Calu3 (cell line): ENCODE measurements around the gene CALR. TPM values are rescaled to one million over a fixed set of nuclear protein-coding genes. Genes with fewer than 3 reads are reported as not detected.

Experiments
- BruUV-seq: library from RNA; stranded (reverse); fragments of 400-500 nt; replicated peaks from 2 replicates; lab custom pipeline; 2021; lab: Mats Ljungman, UMichigan
- CTCF ChIA-PET: fragments of 300-600 bp; sonication (Branson Sonifier 250); formaldehyde crosslinking; loops from one replicate; lab custom pipeline; 2022; ENCODE audit warnings: antibody characterized with exemption; lab: Charles Lee
- DNase-seq: peaks from one replicate; pipeline ENCODE4 v3.0.0; 2022
- H3K27ac Mint-ChIP-seq: one replicate; pipeline ENCODE4 v1.8.0; 2022; ENCODE audit warnings: mixed read lengths; ENCODE audit not compliant: unreplicated experiment
- H3K27me3 Mint-ChIP-seq: one replicate; pipeline ENCODE4 v1.8.0; 2022; ENCODE audit warnings: mixed read lengths; ENCODE audit not compliant: unreplicated experiment
- H3K36me3 Mint-ChIP-seq: one replicate; pipeline ENCODE4 v1.8.0; 2022; ENCODE audit warnings: mild to moderate bottlenecking, moderate library complexity, mixed read lengths; ENCODE audit not compliant: insufficient read depth, unreplicated experiment
- H3K4me1 Mint-ChIP-seq: one replicate; pipeline ENCODE4 v1.8.0; 2022; ENCODE audit warnings: mild to moderate bottlenecking, low read depth, mixed read lengths; ENCODE audit not compliant: unreplicated experiment
- H3K4me3 Mint-ChIP-seq: one replicate; pipeline ENCODE4 v1.8.0; 2022; ENCODE audit warnings: mild to moderate bottlenecking, low read depth, moderate library complexity, mixed read lengths; ENCODE audit not compliant: unreplicated experiment
- H3K9me3 Mint-ChIP-seq: one replicate; pipeline ENCODE4 v1.8.0; 2022; ENCODE audit warnings: low read depth, mixed read lengths; ENCODE audit not compliant: unreplicated experiment
- CTCF ChIP-seq: fragments of 200-600 bp; IDR thresholded peaks from one replicate; pipeline ENCODE4 v1.8.0; 2022; ENCODE audit warnings: antibody characterized with exemption; ENCODE audit not compliant: unreplicated experiment
- intact Hi-C: fragments of 100-400 bp; cut with micrococcal nuclease; formaldehyde crosslinking; loops from one replicate; pipeline ENCODE4 v1.10.0; 2022; ENCODE audit not compliant: unreplicated experiment
- microRNA-seq: library from miRNA; unstranded; fragments of <30 nt; microRNA quantifications from one replicate; pipeline ENCODE4 v1.2.0, GENCODE V29; 2022
- total RNA-seq: library from RNA; stranded (reverse); gene quantifications from 2 replicates; pipeline ENCODE4 v1.2.3, GENCODE V29; 2022

Gene CALR
- total RNA-seq, 1 experiment from 2014 or later, result 680 TPM

- no TSS peak for BruUV-seq
- DNase-seq, result no peak
- Mint-ChIP-seq H3K27ac (no peak overlapping the region), H3K36me3 (peaks cover 15% of the 10 kb centered on the region), H3K9me3 (no peaks in the 10 kb centered on the region), H3K27me3 (peaks cover 14% of the 10 kb centered on the region), H3K4me3 (no peak overlapping the region), H3K4me1 (peaks cover 8% of the 10 kb centered on the region)
- intact Hi-C loops, result no loop called here
- CTCF ChIA-PET, result interaction anchor here (0.7 kb wide), 1 partner anchor 933 kb away, joined by 4 read pairs; no protein-coding TSS in a partner anchor
- TF ChIP-seq CTCF, result no peak
Observed at GRCh38 chr19:12991296-12991695, 52.9 kb downstream of the CALR start.

GRCh38 chr19:12992729-12993128 is 54.3 kb downstream of the CALR start:
- Mint-ChIP-seq H3K36me3 (peaks cover 15% of the 10 kb centered on the region), H3K9me3 (no peaks in the 10 kb centered on the region), H3K4me3 (no peak overlapping the region), H3K27me3 (peaks cover 14% of the 10 kb centered on the region), H3K4me1 (peaks cover 8% of the 10 kb centered on the region), H3K27ac (no peak overlapping the region)
- intact Hi-C loops, result no loop called here
- no peak for TF ChIP-seq CTCF
- no peak for DNase-seq
- CTCF ChIA-PET, result interaction anchor here (0.6 to 0.7 kb wide), 2 partner anchors 132 to 1039 kb away, joined by 4 to 9 read pairs; no protein-coding TSS in a partner anchor
- no TSS peak for BruUV-seq

- Mint-ChIP-seq H3K4me1 (peaks cover 8% of the 10 kb centered on the region), H3K9me3 (no peaks in the 10 kb centered on the region), H3K4me3 (peak overlapping the region; percentile 87), H3K27ac (no peak overlapping the region), H3K36me3 (peaks cover 15% of the 10 kb centered on the region), H3K27me3 (peaks cover 14% of the 10 kb centered on the region)
- TF ChIP-seq CTCF, result no peak
- no TSS peak for BruUV-seq
- CTCF ChIA-PET, result no interaction called here
- intact Hi-C loops, result no loop called here
- no peak for DNase-seq
Observed at GRCh38 chr19:12993562-12993961, 55.2 kb downstream of the CALR start.

Small RNA genes lying within 50 kb of the gene (microRNA-seq; reads per million reads assigned to microRNA genes)
- gene MIR5695, result not detected
- 1.4 reads per million for gene MIR6515

Other genes starting within 250 kb of the CALR start
- 6.7 and 7.1 TPM in 2 replicates for gene FBXW9, start 242.0 kb upstream of the CALR start, total RNA-seq
- gene TNPO2, start 214.7 kb upstream of the CALR start, total RNA-seq, result 67.0 and 87.6 TPM in 2 replicates
- gene TRIR, start 203.9 kb upstream of the CALR start, total RNA-seq, result 124 and 128 TPM in 2 replicates
- 52.2 and 53.8 TPM in 2 replicates for gene GET3, start 201.1 kb upstream of the CALR start, total RNA-seq
- gene BEST2, start 186.8 kb upstream of the CALR start, total RNA-seq, result not detected in 2 replicates
- gene HOOK2, start 163.1 kb upstream of the CALR start, total RNA-seq, result 69.0 and 70.7 TPM in 2 replicates
- 113 and 116 TPM in 2 replicates for gene JUNB, start 147.1 kb upstream of the CALR start, total RNA-seq
- gene PRDX2, start 136.8 kb upstream of the CALR start, total RNA-seq, result 121 and 135 TPM in 2 replicates
- gene THSD8, start 136.5 kb upstream of the CALR start, total RNA-seq, result 14.0 and 16.1 TPM in 2 replicates
- gene RNASEH2A, start 132.0 kb upstream of the CALR start, total RNA-seq, result 30.6 and 41.6 TPM in 2 replicates
- gene RTBDN, start 104.0 kb upstream of the CALR start, total RNA-seq, result not detected in 2 replicates
- gene MAST1, start 100.1 kb upstream of the CALR start, total RNA-seq, result 1.3 and 2.6 TPM in 2 replicates
- 32.7 and 38.4 TPM in 2 replicates for gene DNASE2, start 57.2 kb upstream of the CALR start, total RNA-seq
- not detected in 2 replicates for gene KLF1, start 51.4 kb upstream of the CALR start, total RNA-seq
- 23.6 and 26.8 TPM in 2 replicates for gene GCDH, start 47.4 kb upstream of the CALR start, total RNA-seq
- gene SYCE2, start 19.3 kb upstream of the CALR start, total RNA-seq, result 1.1 TPM in 1 of 2 replicates, not detected in the other
- 72.8 and 75.5 TPM in 2 replicates for gene FARSA, start 4.9 kb upstream of the CALR start, total RNA-seq
- gene RAD23A, start 7.3 kb downstream of the CALR start, total RNA-seq, result 101 and 110 TPM in 2 replicates
- 20.0 and 21.6 TPM in 2 replicates for gene GADD45GIP1, start 18.6 kb downstream of the CALR start, total RNA-seq
- gene DAND5, start 31.0 kb downstream of the CALR start, total RNA-seq, result 0.21 and 0.47 TPM in 2 replicates
- 16.4 and 21.9 TPM in 2 replicates for gene NFIX, start 56.9 kb downstream of the CALR start, total RNA-seq
- 0.32 TPM in 1 of 2 replicates, not detected in the other for gene LYL1, start 164.2 kb downstream of the CALR start, total RNA-seq
- gene TRMT1, start 178.1 kb downstream of the CALR start, total RNA-seq, result 36.5 and 40.2 TPM in 2 replicates
- 80.9 and 83.1 TPM in 2 replicates for gene NACC1, start 179.7 kb downstream of the CALR start, total RNA-seq
- 52.3 and 52.7 TPM in 2 replicates for gene STX10, start 211.8 kb downstream of the CALR start, total RNA-seq
- 96.3 and 108 TPM in 2 replicates for gene IER2, start 211.8 kb downstream of the CALR start, total RNA-seq